Mucosa of stomach (tissue), 1 donor: Measurements from ENCODE around the gene SESN3.
"Not testable (repeated sequence)": the region's sequence is repeated elsewhere in the genome, so short reads cannot be mapped to it uniquely, and the experiment has no call there.

Experiments
- H3K27me3 ChIP-seq: one replicate; pipeline ENCODE4 v1.7.0; 2013; ENCODE audit warnings: mild to moderate bottlenecking, low read length; ENCODE audit not compliant: control insufficient read depth, insufficient read depth
- H3K36me3 ChIP-seq: one replicate; pipeline ENCODE4 v1.7.0; 2013; ENCODE audit warnings: low read length; ENCODE audit not compliant: control insufficient read depth, insufficient read depth
- H3K4me1 ChIP-seq: one replicate; pipeline ENCODE4 v1.7.0; 2013; ENCODE audit warnings: mild to moderate bottlenecking, low read length; ENCODE audit not compliant: control insufficient read depth, insufficient read depth
- H3K4me3 ChIP-seq: one replicate; pipeline ENCODE4 v1.7.0; 2013; ENCODE audit warnings: low read length
- H3K9ac ChIP-seq: one replicate; pipeline ENCODE4 v1.7.0; 2013; ENCODE audit warnings: mild to moderate bottlenecking, low read length, moderate library complexity
- H3K9me3 ChIP-seq: one replicate; pipeline ENCODE4 v1.7.0; 2013; ENCODE audit warnings: mild to moderate bottlenecking, low read length, moderate library complexity; ENCODE audit not compliant: control insufficient read depth
- donor health status: Pancreatic carcinoma.

SESN3 gene

GRCh38 chr11:95231127-95231880, at the start of gene SESN3:
Gene SESN3, minus strand, starts transcription at chr11:95231202. Its CDS starts 342 bp downstream, at chr11:95230860.
- H3K4me1 ChIP-seq, result peaks cover 12% of the 10 kb centered on the region
- peaks cover 9% of the 10 kb centered on the region for H3K27me3 ChIP-seq
- H3K4me3 ChIP-seq, result peak within 1 kb of the TSS; percentile 49
- peak within 1 kb of the TSS; percentile 63 for H3K9ac ChIP-seq
- no peaks in the 10 kb centered on the region for H3K9me3 ChIP-seq
- no peaks in the 10 kb centered on the region for H3K36me3 ChIP-seq

- H3K36me3 ChIP-seq, result no peaks in the 10 kb centered on the region
- no peak overlapping the region for H3K9ac ChIP-seq
- H3K27me3 ChIP-seq, result no peaks in the 10 kb centered on the region
- H3K9me3 ChIP-seq, result no peaks in the 10 kb centered on the region
- no peaks in the 10 kb centered on the region for H3K4me1 ChIP-seq
- no peak overlapping the region for H3K4me3 ChIP-seq
Measured at GRCh38 chr11:95279921-95280868, 49.2 kb upstream of the SESN3 start.

DNA sequence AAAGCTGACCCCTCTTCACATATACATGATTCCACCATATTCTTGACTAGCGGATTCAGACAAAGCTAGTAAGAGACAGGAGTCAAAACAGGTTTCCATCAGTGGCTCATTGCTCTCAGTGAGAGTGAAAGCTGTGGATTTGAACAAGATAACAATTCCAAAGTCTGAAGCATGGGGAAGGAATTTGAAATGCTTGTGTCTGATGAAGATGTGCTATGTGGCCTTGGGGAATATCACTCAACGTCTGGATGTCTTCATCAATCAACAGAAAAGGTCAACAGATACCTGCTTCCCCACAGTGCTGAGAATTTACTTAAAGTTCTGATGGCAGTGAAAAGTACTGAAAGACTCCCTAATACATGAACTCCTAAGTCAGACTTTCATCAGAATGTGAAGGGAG, 46.9 kb upstream of the SESN3 start:
- Histone ChIP-seq H3K27me3 (no peaks in the 10 kb centered on the region), H3K4me3 (no peak overlapping the region), H3K9ac (no peak overlapping the region), H3K9me3 (no peaks in the 10 kb centered on the region), H3K36me3 (no peaks in the 10 kb centered on the region), H3K4me1 (no peaks in the 10 kb centered on the region)

- Histone ChIP-seq H3K9ac (no peak overlapping the region), H3K27me3 (no peaks in the 10 kb centered on the region), H3K36me3 (no peaks in the 10 kb centered on the region), H3K4me3 (no peak overlapping the region), H3K4me1 (no peaks in the 10 kb centered on the region), H3K9me3 (no peaks in the 10 kb centered on the region)
Measured at GRCh38 chr11:95276139-95276538, 45.1 kb upstream of the SESN3 start.

- H3K27me3 ChIP-seq, H3K9ac ChIP-seq, H3K4me1 ChIP-seq, H3K4me3 ChIP-seq, H3K9me3 ChIP-seq, H3K36me3 ChIP-seq: not testable (repeated sequence)
Measured at GRCh38 chr11:95273618-95274017, 42.6 kb upstream of the SESN3 start.

GRCh38 chr11:95269036-95269819, 38.2 kb upstream of the SESN3 start:
- Histone ChIP-seq H3K4me3 (no peak overlapping the region), H3K36me3 (no peaks in the 10 kb centered on the region), H3K9ac (no peak overlapping the region), H3K9me3 (no peaks in the 10 kb centered on the region), H3K4me1 (no peaks in the 10 kb centered on the region), H3K27me3 (no peaks in the 10 kb centered on the region)

DNA sequence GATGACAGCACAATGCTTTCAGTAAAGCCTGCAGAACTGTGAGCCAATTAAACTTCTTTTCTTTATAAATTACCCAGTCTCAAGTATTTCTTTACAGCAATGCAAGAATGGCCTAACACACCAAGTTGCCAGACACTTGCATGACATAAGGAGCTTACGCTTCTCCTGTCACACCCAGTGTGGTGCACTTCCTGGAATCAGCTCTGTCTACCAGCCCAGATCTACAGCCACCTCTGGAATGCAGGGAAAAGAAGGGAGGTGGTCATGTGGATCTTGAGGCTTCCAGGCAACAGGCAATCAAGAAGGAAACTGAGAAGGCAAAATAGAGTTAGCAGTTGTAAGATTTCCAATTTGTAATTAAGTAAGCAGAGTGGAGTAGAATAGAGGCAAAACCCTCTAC, 37.4 kb upstream of the SESN3 start:
- H3K4me3 ChIP-seq, result no peak overlapping the region

GRCh38 chr11:95267601-95268213, 36.7 kb upstream of the SESN3 start:
- no peak overlapping the region for H3K9ac ChIP-seq
- no peaks in the 10 kb centered on the region for H3K36me3 ChIP-seq
- H3K27me3 ChIP-seq, result no peaks in the 10 kb centered on the region
- no peaks in the 10 kb centered on the region for H3K4me1 ChIP-seq
- H3K4me3 ChIP-seq, result no peak overlapping the region
- no peaks in the 10 kb centered on the region for H3K9me3 ChIP-seq

More for the DNA sequence above, 37.4 kb upstream of the SESN3 start:
- Histone ChIP-seq H3K36me3 (no peaks in the 10 kb centered on the region), H3K9me3 (no peaks in the 10 kb centered on the region), H3K4me1 (no peaks in the 10 kb centered on the region), H3K9ac (no peak overlapping the region), H3K27me3 (no peaks in the 10 kb centered on the region)

DNA sequence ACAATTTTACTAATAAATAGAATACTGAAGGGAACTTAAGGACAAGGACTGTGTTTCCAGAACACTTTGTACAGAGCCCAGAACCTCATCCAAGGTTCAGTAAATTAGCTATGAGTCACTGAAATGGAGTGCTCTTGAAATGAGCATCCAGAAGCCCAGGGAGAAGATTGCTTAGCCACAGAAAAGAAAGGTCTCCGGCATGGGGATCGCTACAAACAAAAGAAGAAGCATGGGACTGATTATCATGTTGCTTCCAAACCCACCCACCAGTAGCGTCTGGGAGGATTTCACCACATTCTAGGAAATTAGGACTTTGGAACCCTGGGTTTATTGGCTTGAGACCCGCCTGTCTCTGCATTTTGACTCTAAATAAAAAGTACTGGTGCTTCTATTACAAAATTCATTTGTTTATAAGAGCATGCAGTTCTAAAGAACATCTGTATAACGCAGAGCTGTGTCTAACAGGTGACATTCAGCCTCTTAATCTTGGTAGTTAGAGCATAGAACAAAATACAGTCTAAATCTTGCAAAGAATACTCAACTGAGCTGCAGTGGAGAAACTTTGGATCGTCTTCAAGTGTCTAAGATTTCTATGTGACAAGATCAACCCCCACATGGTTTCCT, 35.9 kb upstream of the SESN3 start:
- Histone ChIP-seq H3K4me1 (no peaks in the 10 kb centered on the region), H3K9ac (no peak overlapping the region), H3K9me3 (no peaks in the 10 kb centered on the region), H3K27me3 (no peaks in the 10 kb centered on the region), H3K36me3 (no peaks in the 10 kb centered on the region), H3K4me3 (no peak overlapping the region)

GRCh38 chr11:95264881-95265280, 33.9 kb upstream of the SESN3 start:
- Histone ChIP-seq H3K4me3 (no peak overlapping the region), H3K9me3 (no peaks in the 10 kb centered on the region), H3K4me1 (no peaks in the 10 kb centered on the region), H3K27me3 (no peaks in the 10 kb centered on the region), H3K9ac (no peak overlapping the region), H3K36me3 (no peaks in the 10 kb centered on the region)
